ENCODE data around the gene MCRS1. TPM values are rescaled to one million over a fixed set of nuclear protein-coding genes. Genes with fewer than 3 reads are reported as not detected.

The MCRS1 gene
- polyA plus RNA-seq, 1 donor from 2014 or later, result 109 TPM

DNA sequence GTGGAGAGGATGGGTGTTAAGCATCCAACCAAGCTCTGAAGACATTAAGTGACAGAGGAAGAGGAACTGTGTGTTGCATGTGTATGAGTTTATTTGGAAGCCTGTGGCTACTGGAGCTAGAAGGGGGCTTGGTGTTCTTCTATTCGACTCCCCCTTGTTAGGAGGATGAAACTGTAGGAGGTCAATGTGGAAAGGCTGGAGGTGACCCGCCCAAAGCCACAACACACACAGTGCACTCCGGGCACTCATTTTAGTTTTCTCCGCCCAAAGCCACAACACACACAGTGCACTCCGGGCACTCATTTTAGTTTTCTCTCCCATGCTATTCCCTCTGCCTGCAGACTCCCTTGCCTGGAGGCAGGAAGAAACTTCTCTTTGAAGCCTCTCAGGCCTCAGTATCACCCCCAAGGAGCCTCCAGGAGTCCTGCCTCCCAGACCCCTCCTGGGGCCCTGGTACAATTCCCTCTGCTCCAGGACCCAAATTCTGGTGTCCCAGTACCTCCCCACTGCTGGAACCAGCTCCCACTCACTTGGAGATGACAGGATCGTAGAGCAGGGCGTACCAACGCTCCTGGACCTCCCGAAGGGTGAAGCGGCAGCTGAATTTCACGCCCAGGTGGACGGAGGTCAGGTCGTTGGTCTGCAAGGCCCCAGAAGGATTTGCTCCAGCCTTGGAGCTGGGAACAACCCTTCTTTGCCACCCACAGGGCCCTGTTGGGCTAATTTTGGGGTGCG lies 3.8 kb downstream of the MCRS1 start:
- no peaks in the 10 kb centered on the region for H4K20me1 ChIP-seq (ENCODE audit: insufficient read depth)
- H3K27me3 ChIP-seq (ENCODE audit: insufficient read depth, low read depth, low read length), result no peaks in the 10 kb centered on the region
- no peak overlapping the region for H3K9ac ChIP-seq (ENCODE audit: low read length)
- H3K4me3 ChIP-seq (ENCODE audit: low read length), result no peak overlapping the region
- H3K27ac ChIP-seq (ENCODE audit: low read length), result no peak overlapping the region
- H2AFZ ChIP-seq (ENCODE audit: low read depth, low read length), result no peak overlapping the region
- no peaks in the 10 kb centered on the region for H3F3A ChIP-seq (ENCODE audit: insufficient read depth, low read length, poor library complexity, severe bottlenecking)
- no peaks in the 10 kb centered on the region for H3K9me3 ChIP-seq (ENCODE audit: low read length)
- H3K9me2 ChIP-seq (ENCODE audit: insufficient read depth, low read length), result no peaks in the 10 kb centered on the region
- TF ChIP-seq, protein P1, sequence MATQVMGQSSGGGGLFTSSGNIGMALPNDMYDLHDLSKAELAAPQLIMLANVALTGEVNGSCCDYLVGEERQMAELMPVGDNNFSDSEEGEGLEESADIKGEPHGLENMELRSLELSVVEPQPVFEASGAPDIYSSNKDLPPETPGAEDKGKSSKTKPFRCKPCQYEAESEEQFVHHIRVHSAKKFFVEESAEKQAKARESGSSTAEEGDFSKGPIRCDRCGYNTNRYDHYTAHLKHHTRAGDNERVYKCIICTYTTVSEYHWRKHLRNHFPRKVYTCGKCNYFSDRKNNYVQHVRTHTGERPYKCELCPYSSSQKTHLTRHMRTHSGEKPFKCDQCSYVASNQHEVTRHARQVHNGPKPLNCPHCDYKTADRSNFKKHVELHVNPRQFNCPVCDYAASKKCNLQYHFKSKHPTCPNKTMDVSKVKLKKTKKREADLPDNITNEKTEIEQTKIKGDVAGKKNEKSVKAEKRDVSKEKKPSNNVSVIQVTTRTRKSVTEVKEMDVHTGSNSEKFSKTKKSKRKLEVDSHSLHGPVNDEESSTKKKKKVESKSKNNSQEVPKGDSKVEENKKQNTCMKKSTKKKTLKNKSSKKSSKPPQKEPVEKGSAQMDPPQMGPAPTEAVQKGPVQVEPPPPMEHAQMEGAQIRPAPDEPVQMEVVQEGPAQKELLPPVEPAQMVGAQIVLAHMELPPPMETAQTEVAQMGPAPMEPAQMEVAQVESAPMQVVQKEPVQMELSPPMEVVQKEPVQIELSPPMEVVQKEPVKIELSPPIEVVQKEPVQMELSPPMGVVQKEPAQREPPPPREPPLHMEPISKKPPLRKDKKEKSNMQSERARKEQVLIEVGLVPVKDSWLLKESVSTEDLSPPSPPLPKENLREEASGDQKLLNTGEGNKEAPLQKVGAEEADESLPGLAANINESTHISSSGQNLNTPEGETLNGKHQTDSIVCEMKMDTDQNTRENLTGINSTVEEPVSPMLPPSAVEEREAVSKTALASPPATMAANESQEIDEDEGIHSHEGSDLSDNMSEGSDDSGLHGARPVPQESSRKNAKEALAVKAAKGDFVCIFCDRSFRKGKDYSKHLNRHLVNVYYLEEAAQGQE (IDR thresholded peaks at IDR 0.05; ENCODE audit: borderline replicate concordance), result no peak
- TF ChIP-seq, protein P2, sequence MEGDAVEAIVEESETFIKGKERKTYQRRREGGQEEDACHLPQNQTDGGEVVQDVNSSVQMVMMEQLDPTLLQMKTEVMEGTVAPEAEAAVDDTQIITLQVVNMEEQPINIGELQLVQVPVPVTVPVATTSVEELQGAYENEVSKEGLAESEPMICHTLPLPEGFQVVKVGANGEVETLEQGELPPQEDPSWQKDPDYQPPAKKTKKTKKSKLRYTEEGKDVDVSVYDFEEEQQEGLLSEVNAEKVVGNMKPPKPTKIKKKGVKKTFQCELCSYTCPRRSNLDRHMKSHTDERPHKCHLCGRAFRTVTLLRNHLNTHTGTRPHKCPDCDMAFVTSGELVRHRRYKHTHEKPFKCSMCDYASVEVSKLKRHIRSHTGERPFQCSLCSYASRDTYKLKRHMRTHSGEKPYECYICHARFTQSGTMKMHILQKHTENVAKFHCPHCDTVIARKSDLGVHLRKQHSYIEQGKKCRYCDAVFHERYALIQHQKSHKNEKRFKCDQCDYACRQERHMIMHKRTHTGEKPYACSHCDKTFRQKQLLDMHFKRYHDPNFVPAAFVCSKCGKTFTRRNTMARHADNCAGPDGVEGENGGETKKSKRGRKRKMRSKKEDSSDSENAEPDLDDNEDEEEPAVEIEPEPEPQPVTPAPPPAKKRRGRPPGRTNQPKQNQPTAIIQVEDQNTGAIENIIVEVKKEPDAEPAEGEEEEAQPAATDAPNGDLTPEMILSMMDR (IDR thresholded peaks at IDR 0.05; ENCODE audit: poor library complexity, severe bottlenecking), result no peak
- no peak for TF ChIP-seq MXI1 (conservative IDR thresholded peaks at IDR 0.05; ENCODE audit: poor library complexity, severe bottlenecking)
- TF ChIP-seq EZH2 (IDR thresholded peaks at IDR 0.05; ENCODE audit: borderline replicate concordance, insufficient read depth, low read length, poor library complexity, severe bottlenecking), result no peak
- no peak for TF ChIP-seq TAF1 (IDR thresholded peaks at IDR 0.05; ENCODE audit: low read depth)
- no peak for TF ChIP-seq EP300 (conservative IDR thresholded peaks at IDR 0.05; ENCODE audit: poor library complexity, severe bottlenecking)
- no peak for TF ChIP-seq SMC3 (conservative IDR thresholded peaks at IDR 0.05; ENCODE audit: poor library complexity)
- TF ChIP-seq POLR2AphosphoS5 (IDR thresholded peaks at IDR 0.05), result no peak
- H3K4me2 ChIP-seq (ENCODE audit: low read length), result no peak overlapping the region
- peaks cover 11% of the 10 kb centered on the region for H3K79me2 ChIP-seq (replicated peaks; ENCODE audit: insufficient read depth, low read length)
- no peaks in the 10 kb centered on the region for H3K36me3 ChIP-seq (ENCODE audit: insufficient read depth, low read length)

DNA sequence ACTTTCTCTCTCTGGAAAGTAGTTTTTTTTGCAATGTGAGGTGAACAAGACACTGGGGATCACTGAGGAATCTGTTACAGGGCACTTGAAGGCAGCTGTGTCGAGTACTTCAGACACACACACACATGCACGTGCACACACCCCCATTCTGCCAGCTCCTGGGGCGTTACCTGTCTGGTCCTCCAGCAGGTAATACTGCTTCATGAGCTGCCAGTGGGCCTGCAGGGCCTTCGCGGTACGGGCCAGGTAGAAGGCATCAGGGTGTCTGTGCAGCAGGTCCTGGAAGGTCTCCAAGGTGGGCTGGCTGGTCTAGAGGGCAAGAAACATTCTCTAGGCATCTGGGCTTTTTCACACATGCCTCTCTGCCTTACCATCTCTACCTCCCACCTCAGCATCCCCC lies 5.1 kb downstream of the MCRS1 start:
- H3K27ac ChIP-seq (ENCODE audit: low read length), result no peak overlapping the region

More for the DNA sequence above, 5.1 kb downstream of the MCRS1 start:
- Histone ChIP-seq H3K27me3 (ENCODE audit: insufficient read depth, low read depth, low read length) (no peaks in the 10 kb centered on the region), H3F3A (ENCODE audit: insufficient read depth, low read length, poor library complexity, severe bottlenecking) (no peaks in the 10 kb centered on the region), H3K4me2 (ENCODE audit: low read length) (no peak overlapping the region), H3K9me3 (ENCODE audit: low read length) (no peaks in the 10 kb centered on the region), H3K79me2 (replicated peaks; ENCODE audit: insufficient read depth, low read length) (peaks cover 11% of the 10 kb centered on the region), H2AFZ (ENCODE audit: low read depth, low read length) (no peak overlapping the region), H4K20me1 (ENCODE audit: insufficient read depth) (no peaks in the 10 kb centered on the region), H3K9me2 (ENCODE audit: insufficient read depth, low read length) (no peaks in the 10 kb centered on the region), H3K36me3 (ENCODE audit: insufficient read depth, low read length) (no peaks in the 10 kb centered on the region), H3K9ac (ENCODE audit: low read length) (no peak overlapping the region), H3K4me3 (ENCODE audit: low read length) (no peak overlapping the region)
- TF ChIP-seq EZH2 (IDR thresholded peaks at IDR 0.05; ENCODE audit: borderline replicate concordance, insufficient read depth, low read length, poor library complexity, severe bottlenecking) (no peak), RAD21 (conservative IDR thresholded peaks at IDR 0.05) (no peak), POLR2AphosphoS5 (IDR thresholded peaks at IDR 0.05) (no peak), EP300 (conservative IDR thresholded peaks at IDR 0.05; ENCODE audit: poor library complexity, severe bottlenecking) (no peak), TAF1 (IDR thresholded peaks at IDR 0.05; ENCODE audit: low read depth) (no peak), SMC3 (conservative IDR thresholded peaks at IDR 0.05; ENCODE audit: poor library complexity) (no peak), MXI1 (conservative IDR thresholded peaks at IDR 0.05; ENCODE audit: poor library complexity, severe bottlenecking) (no peak)
- TF ChIP-seq, protein P2 (IDR thresholded peaks at IDR 0.05; ENCODE audit: poor library complexity, severe bottlenecking), result no peak
- TF ChIP-seq, protein P1 (IDR thresholded peaks at IDR 0.05; ENCODE audit: borderline replicate concordance), result no peak

All from neural cell (in vitro differentiated cells).